Activated gamma-delta T cell treated with Interleukin-2 at 50 U/mL for 16 hours (primary cell): ENCODE measurements around the gene PUSL1.

Experiments used
- DNase-seq: peaks from one replicate; pipeline ENCODE4 v3.0.0-alpha.2; 2020

Gene PUSL1

DNA sequence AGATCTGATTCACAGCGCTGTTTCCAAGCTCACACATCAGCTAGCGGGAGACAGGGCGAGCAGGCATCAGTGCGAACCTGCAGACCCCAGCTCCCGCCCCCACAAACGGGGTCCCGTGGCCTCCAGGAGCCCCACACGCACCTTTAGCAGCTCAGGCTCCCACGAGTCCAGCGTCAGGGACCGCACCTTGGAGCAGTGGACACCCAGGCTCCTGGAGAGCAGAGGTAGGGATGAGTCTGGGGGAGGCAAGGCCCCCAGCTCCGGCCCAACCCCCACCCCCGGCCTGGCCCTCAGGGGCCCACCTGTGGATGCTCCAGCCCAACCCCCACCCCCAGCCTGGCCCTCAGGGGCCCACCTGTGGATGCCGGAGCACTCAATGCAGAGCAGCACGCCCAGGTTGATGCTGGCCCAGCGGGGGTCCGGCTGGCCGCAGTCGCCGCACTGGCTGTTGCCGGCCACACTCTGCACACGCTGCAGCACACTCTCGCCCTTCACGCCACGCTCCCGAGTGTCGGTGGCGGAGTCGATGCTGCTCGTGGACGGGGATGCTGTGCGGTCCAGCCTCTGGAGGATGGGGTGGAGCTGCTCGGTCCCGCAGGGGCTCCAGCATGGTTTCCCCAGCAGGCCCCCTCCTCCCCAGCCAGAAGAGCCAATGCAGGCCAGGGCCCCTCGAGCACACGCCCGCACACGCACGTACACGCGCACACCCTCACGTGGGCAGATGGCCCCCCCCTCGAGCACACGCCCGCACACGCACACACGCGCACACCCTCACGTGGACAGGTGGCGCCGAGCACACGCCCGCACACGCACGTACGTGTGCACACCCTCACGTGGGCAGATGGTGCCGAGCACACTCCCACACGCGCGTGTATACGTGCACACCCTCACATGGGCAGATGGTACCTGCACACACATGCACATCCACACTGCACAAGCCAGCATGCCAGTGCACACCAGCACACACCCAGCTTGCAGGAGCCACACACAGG is 12.0 kb upstream of the PUSL1 start:
- no peak for DNase-seq

GRCh38 chr1:1297802-1298424 is 10.5 kb upstream of the PUSL1 start:
- no peak for DNase-seq

- DNase-seq, result no peak
Measured at GRCh38 chr1:1298861-1299685, 9.3 kb upstream of the PUSL1 start.

GRCh38 chr1:1299686-1300351 is 8.6 kb upstream of the PUSL1 start:
- no peak for DNase-seq

GRCh38 chr1:1300352-1300739 is 8.1 kb upstream of the PUSL1 start:
- no peak for DNase-seq

GRCh38 chr1:1302006-1302430 is 6.4 kb upstream of the PUSL1 start:
- DNase-seq, result no peak

GRCh38 chr1:1302951-1303509 is 5.4 kb upstream of the PUSL1 start:
- no peak for DNase-seq

DNA sequence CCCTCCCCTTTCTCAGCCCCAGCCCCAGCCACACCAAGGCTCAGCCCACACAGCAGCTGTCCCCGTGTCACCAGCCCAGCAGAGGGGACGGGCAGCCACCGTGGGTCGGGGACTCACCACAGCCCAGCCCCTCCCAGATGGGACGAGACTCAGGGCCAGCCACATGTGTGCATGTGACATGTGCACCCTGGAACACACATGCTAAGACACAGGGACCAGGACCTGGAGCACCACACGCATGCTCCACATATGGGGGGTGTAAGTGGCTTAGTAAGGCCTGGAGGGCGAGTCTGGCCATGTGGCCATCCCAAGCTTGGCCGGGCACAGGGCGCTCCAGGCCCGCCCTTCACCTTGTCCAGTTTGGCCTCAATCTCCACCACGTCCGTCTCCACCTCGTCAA is 4.7 kb upstream of the PUSL1 start:
- no peak for DNase-seq

GRCh38 chr1:1304331-1305299 is 3.8 kb upstream of the PUSL1 start:
- DNase-seq, result no peak

DNA sequence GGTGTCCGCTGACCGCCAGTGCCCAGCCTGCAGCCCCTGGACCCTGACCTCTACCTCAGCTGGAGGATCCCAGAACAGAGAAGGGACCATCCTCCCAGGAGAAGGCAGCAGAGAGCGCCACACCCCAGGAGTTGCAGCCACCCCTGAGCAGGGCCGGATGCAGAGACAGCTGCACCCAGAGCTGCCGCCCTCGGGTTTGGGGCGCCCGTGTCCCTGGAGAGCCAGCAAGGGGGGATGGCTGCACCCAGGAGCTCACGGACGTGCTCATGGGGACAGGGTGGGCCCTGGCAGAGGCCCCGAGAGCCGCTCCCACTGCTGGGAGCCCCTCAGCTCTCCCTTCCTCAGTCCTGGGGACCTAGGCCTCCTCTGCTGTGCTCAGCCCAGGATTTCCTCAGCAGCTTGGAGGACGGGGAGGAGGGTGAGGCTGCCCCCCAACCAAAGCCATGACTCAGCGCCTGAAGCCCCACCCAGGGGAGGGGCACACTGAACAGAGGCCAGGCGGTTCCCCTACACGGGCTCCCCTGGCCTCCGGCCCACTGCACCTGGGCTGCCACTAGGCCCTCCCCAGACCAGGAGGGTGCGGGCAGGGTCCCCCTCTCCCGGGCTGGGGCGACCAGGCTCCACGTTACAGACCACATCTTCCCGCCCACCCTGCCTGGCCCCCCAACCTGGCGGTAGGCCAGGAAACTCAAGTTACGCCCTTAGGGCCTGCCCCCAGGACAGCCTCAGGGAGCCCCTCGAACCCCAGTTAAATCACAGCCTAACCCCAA is 2.9 kb upstream of the PUSL1 start:
- peak; percentile 83 for DNase-seq

- no peak for DNase-seq
Measured at GRCh38 chr1:1306070-1306660, 2.2 kb upstream of the PUSL1 start.

DNA sequence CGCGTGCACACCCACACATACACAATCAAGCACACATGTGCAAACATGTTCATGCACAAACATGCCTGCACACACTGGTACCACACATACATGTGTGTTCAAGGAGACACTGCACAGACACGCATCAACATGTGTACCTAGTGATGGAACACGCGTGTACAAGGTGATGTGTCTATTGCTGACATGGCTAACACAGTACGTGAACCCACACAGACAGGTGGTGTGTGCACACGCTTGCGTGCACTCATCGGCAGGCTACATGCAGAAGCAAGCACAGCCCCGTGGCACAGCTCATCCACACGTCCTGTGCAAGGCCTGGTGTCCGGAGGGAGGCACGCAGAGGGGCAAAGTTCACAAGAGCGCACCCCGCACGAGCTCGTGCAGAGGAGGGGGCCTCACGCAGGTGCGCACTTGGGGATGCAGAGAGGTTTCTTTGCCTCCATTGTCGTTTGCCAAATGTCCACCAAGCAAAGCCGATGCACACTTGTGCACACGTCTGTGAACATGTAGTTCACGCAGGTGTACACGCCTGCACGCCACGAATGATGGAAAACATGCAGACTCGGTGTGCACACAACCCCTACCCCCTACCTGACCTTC is 1.6 kb upstream of the PUSL1 start:
- no peak for DNase-seq

GRCh38 chr1:1307261-1307922 is 1.0 kb upstream of the PUSL1 start:
- no peak for DNase-seq

GRCh38 chr1:1308756-1309250 is 406 bp downstream of the PUSL1 start:
- DNase-seq, result no peak

DNA sequence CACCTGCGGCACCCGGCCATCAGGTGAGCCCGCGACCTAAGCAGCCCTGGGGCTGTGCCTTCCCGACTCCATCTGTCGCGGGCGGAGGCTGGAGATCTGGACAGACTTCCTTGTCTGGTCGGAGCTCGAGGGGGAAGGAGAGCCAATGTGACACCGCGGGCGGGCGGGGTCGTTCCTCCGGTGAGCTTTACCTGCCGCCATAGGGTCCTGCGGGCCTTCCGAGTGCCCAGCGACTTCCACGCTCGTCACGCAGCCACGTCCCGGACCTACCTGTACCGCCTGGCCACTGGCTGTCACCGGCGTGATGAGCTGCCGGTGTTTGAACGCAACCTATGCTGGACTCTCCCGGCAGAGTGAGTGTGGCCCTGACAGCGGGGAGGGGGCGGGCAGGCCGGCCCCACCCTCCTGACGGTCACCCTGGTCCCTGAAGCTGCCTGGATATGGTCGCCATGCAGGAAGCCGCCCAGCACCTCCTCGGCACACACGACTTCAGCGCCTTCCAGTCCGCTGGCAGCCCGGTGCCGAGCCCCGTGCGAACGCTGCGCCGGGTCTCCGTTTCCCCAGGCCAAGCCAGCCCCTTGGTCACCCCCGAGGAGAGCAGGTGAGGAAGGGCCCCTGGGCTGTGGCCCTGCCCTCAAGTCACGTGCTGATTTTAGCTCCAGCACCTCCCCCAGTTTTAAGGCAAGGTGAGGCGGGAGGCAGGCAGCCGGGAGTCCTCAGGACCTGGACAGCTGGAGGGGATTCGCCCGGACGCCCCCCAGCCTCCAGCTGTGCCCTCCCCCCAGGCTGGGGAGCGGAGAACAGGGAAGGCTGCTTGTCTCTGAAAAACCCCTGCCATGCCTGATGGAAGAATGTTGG is 1.1 kb downstream of the PUSL1 start:
- DNase-seq, result no peak

GRCh38 chr1:1310109-1310385 is 1.6 kb downstream of the PUSL1 start:
- no peak for DNase-seq

- DNase-seq, result no peak
Measured at GRCh38 chr1:1310476-1311053, 2.2 kb downstream of the PUSL1 start.
